Measurements from ENCODE around the gene MAN2A1. TPM values are rescaled to one million over a fixed set of nuclear protein-coding genes. Genes with fewer than 3 reads are reported as not detected.

MAN2A1 gene
- total RNA-seq (2021), result 78.0 and 80.3 TPM in 2 replicates
- long read RNA-seq, full-length matches to known transcripts, result 4 of 31 reads
- long read RNA-seq, partial matches to known transcripts, result 7 of 31 reads
- long read RNA-seq, other reads (novel, unspliced or antisense), result 20 of 31 reads

DNA sequence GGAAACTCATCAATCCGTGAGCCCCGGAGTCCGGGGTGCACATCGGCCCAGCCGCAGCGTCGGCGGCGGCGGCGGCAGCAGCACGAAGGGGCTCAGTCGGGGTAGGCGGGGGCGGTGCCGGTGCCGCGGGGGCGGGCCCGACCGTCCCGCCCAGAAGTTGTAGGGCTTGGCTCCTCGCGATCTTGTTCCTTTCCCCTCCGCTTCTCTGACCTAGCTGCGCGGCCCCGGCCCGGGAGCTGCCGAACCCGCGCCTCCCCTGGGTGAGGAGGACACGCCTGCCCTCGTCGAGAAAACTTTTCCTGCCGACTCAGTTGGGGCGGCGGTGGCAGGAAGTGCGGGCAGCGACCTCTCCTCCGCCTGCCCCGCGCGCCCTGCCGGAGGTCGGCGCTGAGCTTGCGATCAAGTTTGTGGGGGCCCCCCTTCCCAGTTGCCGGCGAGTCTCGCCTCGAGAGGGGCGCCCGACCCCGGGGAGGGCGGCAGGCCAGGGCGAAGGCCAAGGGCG lies at the start of gene MAN2A1:
TSS of gene MAN2A1 (plus strand) at position 188 of the 502 bp plus-strand sequence. CDS start 491 bp downstream, outside the sequence.
- H3K9me3 ChIP-seq (ENCODE audit: control insufficient read depth, low read depth, low read length), result no peaks in the 10 kb centered on the region
- no peak within 1 kb of the TSS for H3K23ac ChIP-seq (ENCODE audit: insufficient read length, low read depth, low read length)
- H3K79me2 ChIP-seq (ENCODE audit: insufficient read depth, low read length), result peaks cover 24% of the 10 kb centered on the region; the same call in 1 of the 2 replicates
- no peak within 1 kb of the TSS for H4K91ac ChIP-seq (ENCODE audit: insufficient read length, low read depth, low read length)
- no peak within 1 kb of the TSS for H3K56ac ChIP-seq (ENCODE audit: insufficient read length, low read depth, low read length)
- no peak within 1 kb of the TSS for H4K8ac ChIP-seq (replicated peaks; ENCODE audit: insufficient read length, low read depth, low read length)
- H3K4me1 ChIP-seq (ENCODE audit: insufficient read depth, low read length), result peaks cover 4% of the 10 kb centered on the region; the same call in 1 of the 2 replicates
- no CpG with 5 or more reads among the region's 58 CpGs for WGBS (ENCODE audit: extremely low coverage, insufficient read length, low lambda C conversion rate)
- peak within 1 kb of the TSS; percentile 82 for H3K18ac ChIP-seq (ENCODE audit: insufficient read length, low read depth, low read length)
- peak within 1 kb of the TSS; percentile 96 for H3K4me2 ChIP-seq (ENCODE audit: insufficient read depth, insufficient read length, low read length)
- Mint-ChIP-seq H3K27ac (peak within 1 kb of the TSS; percentile 99), H3K4me1 (peaks cover 34 to 40% of the 10 kb centered on the region in 2 experiments), H3K4me3 (peak within 1 kb of the TSS; percentile 94 to 97), H3K9me3 (peaks cover 3 to 8% of the 10 kb centered on the region in 2 experiments; a peak in 3 of 5 replicates), H3K36me3 (ENCODE audit: insufficient read depth in 1 of 3, low read depth in 3 of 3) (peaks cover 11 to 15% (median 12%) of the 10 kb centered on the region in 3 experiments; a peak in 5 of 7 replicates), H3K27me3 (ENCODE audit: low read depth) (no peaks in the 10 kb centered on the region; the same call in 1 of the 2 replicates)
- H3K14ac ChIP-seq (ENCODE audit: insufficient read depth, low read length), result peak within 1 kb of the TSS; percentile 74
- no peak within 1 kb of the TSS for H2AFZ ChIP-seq (ENCODE audit: low read length)
- no peak within 1 kb of the TSS for H3T11ph ChIP-seq (ENCODE audit: low read length)
- H4K5ac ChIP-seq (ENCODE audit: insufficient read length, low read depth, low read length), result no peak within 1 kb of the TSS
- H3K9ac ChIP-seq (ENCODE audit: extremely low read depth, insufficient read length, low read length), result peak within 1 kb of the TSS; percentile 82
- TF ChIP-seq, protein P1, sequence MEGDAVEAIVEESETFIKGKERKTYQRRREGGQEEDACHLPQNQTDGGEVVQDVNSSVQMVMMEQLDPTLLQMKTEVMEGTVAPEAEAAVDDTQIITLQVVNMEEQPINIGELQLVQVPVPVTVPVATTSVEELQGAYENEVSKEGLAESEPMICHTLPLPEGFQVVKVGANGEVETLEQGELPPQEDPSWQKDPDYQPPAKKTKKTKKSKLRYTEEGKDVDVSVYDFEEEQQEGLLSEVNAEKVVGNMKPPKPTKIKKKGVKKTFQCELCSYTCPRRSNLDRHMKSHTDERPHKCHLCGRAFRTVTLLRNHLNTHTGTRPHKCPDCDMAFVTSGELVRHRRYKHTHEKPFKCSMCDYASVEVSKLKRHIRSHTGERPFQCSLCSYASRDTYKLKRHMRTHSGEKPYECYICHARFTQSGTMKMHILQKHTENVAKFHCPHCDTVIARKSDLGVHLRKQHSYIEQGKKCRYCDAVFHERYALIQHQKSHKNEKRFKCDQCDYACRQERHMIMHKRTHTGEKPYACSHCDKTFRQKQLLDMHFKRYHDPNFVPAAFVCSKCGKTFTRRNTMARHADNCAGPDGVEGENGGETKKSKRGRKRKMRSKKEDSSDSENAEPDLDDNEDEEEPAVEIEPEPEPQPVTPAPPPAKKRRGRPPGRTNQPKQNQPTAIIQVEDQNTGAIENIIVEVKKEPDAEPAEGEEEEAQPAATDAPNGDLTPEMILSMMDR (conservative IDR thresholded peaks at IDR 0.05), result no peak
- H3K27ac ChIP-seq (ENCODE audit: insufficient read length, low read depth, low read length), result no peak within 1 kb of the TSS
- no peaks in the 10 kb centered on the region for H4K20me1 ChIP-seq (ENCODE audit: control insufficient read depth, insufficient read depth, insufficient read length)
- H2BK20ac ChIP-seq (ENCODE audit: low read depth, low read length, poor library complexity, severe bottlenecking), result no peak within 1 kb of the TSS
- peaks cover under 1% of the 10 kb centered on the region for H3K79me1 ChIP-seq (ENCODE audit: insufficient read depth, low read depth, low read length, poor library complexity, severe bottlenecking)
- no peak within 1 kb of the TSS for H2AK5ac ChIP-seq (ENCODE audit: insufficient read length, low read length)
- peak; percentile 71 for DNase-seq
- H3K23me2 ChIP-seq (ENCODE audit: insufficient read length, low read depth, low read length, poor library complexity, severe bottlenecking), result peaks cover 8% of the 10 kb centered on the region
- no peak within 1 kb of the TSS for H3K4ac ChIP-seq (ENCODE audit: low read depth, low read length)
- no peak within 1 kb of the TSS for H2BK12ac ChIP-seq (ENCODE audit: insufficient read length, low read depth, low read length)
- no peak within 1 kb of the TSS for H2BK15ac ChIP-seq (ENCODE audit: low read depth, low read length)
- H2BK5ac ChIP-seq (ENCODE audit: insufficient read length, low read length), result no peak within 1 kb of the TSS
- no peaks in the 10 kb centered on the region for H3K27me3 ChIP-seq (ENCODE audit: insufficient read depth, low read length)
- no peak within 1 kb of the TSS for H2BK120ac ChIP-seq (ENCODE audit: low read depth, low read length, poor library complexity, severe bottlenecking)

Measured in H9 (cell line).